22Rv1 (cell line): ENCODE results near the gene PIGH.

Experiments
- H3K27ac ChIP-seq: fragments of 450-650 bp; 2 replicates; pipeline ENCODE4 v1.5.1; 2017
- ZFX ChIP-seq: fragments of 450-650 bp; IDR thresholded peaks from 2 replicates; pipeline ENCODE4 v1.6.1; 2017; ENCODE audit warnings: antibody characterized with exemption, borderline replicate concordance
- TF ChIP-seq, protein P1 (sequence below): fragments of 450-650 bp; IDR thresholded peaks from 2 replicates; pipeline ENCODE4 v1.5.1; 2017; ENCODE audit warnings: mild to moderate bottlenecking

Gene PIGH

GRCh38 chr14:67623114-67623513 is 23.0 kb upstream of the PIGH start:
- H3K27ac ChIP-seq: no peak overlapping the region
- no peak for TF ChIP-seq ZFX
- TF ChIP-seq, protein P1, sequence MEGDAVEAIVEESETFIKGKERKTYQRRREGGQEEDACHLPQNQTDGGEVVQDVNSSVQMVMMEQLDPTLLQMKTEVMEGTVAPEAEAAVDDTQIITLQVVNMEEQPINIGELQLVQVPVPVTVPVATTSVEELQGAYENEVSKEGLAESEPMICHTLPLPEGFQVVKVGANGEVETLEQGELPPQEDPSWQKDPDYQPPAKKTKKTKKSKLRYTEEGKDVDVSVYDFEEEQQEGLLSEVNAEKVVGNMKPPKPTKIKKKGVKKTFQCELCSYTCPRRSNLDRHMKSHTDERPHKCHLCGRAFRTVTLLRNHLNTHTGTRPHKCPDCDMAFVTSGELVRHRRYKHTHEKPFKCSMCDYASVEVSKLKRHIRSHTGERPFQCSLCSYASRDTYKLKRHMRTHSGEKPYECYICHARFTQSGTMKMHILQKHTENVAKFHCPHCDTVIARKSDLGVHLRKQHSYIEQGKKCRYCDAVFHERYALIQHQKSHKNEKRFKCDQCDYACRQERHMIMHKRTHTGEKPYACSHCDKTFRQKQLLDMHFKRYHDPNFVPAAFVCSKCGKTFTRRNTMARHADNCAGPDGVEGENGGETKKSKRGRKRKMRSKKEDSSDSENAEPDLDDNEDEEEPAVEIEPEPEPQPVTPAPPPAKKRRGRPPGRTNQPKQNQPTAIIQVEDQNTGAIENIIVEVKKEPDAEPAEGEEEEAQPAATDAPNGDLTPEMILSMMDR: no peak

- no peak overlapping the region for H3K27ac ChIP-seq
- no peak for TF ChIP-seq ZFX
- TF ChIP-seq, protein P1: no peak
Observed at GRCh38 chr14:67622675-67623074, 22.6 kb upstream of the PIGH start.

- peak overlapping the region; percentile 76; the same call in 1 of the 2 replicates for H3K27ac ChIP-seq
- no peak for TF ChIP-seq ZFX
- TF ChIP-seq, protein P1: no peak
Observed at GRCh38 chr14:67620217-67620785, 20.2 kb upstream of the PIGH start.

DNA sequence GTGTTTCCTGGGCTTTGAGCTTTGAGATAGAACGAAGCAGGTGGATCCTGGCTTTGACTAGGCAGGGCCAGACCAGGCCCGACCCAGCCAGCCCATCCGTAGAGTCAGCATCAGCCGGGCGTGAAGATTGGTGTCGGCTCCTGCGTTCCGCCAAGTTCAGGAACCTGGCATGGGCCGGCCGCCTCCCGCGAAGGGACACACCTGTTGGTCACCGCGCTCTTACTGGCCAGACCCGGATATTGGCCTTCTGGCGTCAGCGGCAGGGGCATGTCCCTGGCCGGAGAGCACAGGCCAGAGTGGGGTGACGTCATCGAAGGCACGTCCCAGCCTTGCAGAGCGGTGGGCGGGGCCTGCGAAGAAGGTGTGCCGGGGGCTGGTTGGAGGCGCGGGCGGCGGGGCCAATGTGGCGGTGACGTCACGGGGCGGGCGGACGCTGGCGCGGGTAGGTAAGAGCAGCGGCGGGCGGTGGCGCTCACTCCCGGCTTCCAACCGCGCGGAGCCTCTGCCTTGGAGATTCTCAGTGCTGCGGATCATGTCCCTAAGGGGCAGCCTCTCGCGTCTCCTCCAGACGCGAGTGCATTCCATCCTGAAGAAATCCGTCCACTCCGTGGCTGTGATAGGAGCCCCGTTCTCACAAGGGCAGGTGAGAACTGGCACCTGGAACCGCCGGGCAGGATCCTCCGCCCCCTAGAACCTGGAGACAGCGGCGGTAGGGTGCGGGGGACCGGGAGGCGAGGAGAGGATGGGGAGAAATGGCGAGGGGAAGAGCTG is 19.6 kb upstream of the PIGH start, which contains the start of gene ARG2:
ARG2 (plus strand) TSS at position 475 of the 771 bp plus-strand sequence; CDS start at position 533, 58 bp downstream.
- H3K27ac ChIP-seq: peak within 1 kb of the TSS; percentile 76
- no peak for TF ChIP-seq ZFX
- TF ChIP-seq, protein P1: peak; percentile 42

GRCh38 chr14:67618617-67619063 is 18.6 kb upstream of the PIGH start:
- TF ChIP-seq, protein P1: peak; percentile 76
- no peak for TF ChIP-seq ZFX
- peak overlapping the region; percentile 76 for H3K27ac ChIP-seq

- TF ChIP-seq ZFX: no peak
- TF ChIP-seq, protein P1: no peak
- H3K27ac ChIP-seq: no peak overlapping the region
Observed at GRCh38 chr14:67610491-67610890, 10.4 kb upstream of the PIGH start.
